Measurements from ENCODE around the gene ANKRD63.

DNA sequence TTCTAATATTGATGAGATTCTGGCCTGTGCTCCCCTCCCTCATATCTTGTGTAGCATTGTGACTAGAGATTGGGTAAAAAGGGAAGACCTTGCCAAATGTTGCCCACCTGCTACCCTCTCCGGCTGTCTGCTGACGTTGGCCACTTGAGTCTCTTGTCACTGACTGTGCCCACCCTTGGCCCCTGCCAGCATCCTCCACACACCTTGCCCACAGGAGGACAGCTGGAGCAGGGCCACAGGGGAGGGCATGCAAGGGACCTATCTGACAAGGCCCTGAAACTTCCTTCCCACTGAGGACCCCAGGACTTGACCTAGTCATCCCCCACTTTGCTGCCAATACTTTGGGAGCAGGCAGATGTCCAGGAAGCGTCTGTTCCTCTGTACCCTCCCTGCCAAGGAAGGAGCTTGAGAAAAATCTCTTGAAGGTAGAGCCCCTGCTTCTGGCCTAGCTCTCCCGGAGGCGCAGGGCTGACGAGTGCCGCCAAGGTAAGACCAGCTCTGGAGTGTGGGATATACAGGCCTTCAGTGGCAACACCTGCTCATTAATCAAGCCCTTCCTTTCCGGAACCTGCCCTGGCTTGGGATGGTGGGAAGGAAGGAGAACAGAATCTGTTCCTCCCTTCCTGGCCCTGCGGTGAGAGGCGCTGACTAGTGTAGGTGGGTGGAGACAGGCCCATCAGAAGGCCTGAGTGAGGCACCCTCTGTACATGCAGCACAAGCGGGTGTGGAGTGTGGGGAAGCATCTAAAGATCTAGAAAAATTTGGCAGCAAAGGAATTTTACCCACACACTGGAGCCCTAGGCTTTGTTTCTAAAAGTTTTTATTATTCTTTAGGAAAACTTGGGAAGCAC, 48.9 kb downstream of the ANKRD63 start:
- TF ChIP-seq, protein P1, sequence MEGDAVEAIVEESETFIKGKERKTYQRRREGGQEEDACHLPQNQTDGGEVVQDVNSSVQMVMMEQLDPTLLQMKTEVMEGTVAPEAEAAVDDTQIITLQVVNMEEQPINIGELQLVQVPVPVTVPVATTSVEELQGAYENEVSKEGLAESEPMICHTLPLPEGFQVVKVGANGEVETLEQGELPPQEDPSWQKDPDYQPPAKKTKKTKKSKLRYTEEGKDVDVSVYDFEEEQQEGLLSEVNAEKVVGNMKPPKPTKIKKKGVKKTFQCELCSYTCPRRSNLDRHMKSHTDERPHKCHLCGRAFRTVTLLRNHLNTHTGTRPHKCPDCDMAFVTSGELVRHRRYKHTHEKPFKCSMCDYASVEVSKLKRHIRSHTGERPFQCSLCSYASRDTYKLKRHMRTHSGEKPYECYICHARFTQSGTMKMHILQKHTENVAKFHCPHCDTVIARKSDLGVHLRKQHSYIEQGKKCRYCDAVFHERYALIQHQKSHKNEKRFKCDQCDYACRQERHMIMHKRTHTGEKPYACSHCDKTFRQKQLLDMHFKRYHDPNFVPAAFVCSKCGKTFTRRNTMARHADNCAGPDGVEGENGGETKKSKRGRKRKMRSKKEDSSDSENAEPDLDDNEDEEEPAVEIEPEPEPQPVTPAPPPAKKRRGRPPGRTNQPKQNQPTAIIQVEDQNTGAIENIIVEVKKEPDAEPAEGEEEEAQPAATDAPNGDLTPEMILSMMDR (IDR thresholded peaks at IDR 0.05): no peak
- TF ChIP-seq POLR2A (IDR thresholded peaks at IDR 0.05): no peak
